Measurements from ENCODE around the gene PSMD1.
"Not testable (repeated sequence)": the region's sequence is repeated elsewhere in the genome, so short reads cannot be mapped to it uniquely, and the experiment has no call there.

PSMD1 gene

DNA sequence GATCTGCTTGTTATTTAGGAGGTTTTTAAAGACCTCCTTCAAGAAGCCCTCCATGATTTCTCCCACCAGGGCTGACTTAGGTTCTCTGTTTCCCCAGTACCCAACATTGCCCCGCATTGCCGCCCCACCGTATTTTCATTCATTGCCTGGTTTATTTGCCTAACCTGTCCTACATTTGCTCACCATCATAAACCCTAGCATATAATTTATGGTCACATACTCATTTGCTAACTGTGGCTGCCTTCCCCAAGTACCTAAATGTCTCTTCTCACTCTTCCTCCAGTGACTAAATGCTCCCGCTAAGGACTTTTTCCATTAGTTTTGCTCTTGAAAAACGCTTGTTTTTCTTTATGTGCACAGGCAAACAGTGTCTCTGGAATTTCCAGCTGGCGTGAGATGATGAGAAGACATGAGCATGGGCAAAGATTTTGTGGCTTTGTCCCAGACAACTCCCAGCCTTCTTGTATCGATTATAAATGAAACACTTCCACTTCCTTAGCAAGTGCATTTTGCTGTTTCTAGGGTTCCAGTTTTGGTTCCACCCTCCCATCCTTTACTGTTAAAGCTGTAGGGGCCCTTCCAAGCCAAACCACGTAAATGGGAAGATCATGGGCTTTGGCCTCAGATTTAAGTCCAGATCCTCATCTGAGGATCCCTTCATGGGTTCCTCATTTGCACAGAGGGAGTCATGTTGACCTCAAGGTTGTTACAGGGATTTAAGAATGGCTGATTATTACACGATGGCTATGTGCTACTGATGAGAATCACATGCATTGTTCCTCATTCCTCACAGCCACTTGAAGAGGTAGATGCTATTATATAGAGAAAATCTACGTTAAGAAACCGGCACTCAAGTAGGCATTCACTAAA is 120.7 kb downstream of the PSMD1 start:
- H3K4me3 Mint-ChIP-seq: no peak overlapping the region
- peaks cover 6% of the 10 kb centered on the region for H3K4me1 Mint-ChIP-seq
- H3K27me3 Mint-ChIP-seq (ENCODE audit: low read depth): no peaks in the 10 kb centered on the region
- H3K27ac Mint-ChIP-seq: no peak overlapping the region
- TF ChIP-seq, protein P1, sequence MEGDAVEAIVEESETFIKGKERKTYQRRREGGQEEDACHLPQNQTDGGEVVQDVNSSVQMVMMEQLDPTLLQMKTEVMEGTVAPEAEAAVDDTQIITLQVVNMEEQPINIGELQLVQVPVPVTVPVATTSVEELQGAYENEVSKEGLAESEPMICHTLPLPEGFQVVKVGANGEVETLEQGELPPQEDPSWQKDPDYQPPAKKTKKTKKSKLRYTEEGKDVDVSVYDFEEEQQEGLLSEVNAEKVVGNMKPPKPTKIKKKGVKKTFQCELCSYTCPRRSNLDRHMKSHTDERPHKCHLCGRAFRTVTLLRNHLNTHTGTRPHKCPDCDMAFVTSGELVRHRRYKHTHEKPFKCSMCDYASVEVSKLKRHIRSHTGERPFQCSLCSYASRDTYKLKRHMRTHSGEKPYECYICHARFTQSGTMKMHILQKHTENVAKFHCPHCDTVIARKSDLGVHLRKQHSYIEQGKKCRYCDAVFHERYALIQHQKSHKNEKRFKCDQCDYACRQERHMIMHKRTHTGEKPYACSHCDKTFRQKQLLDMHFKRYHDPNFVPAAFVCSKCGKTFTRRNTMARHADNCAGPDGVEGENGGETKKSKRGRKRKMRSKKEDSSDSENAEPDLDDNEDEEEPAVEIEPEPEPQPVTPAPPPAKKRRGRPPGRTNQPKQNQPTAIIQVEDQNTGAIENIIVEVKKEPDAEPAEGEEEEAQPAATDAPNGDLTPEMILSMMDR (IDR thresholded peaks at IDR 0.05; ENCODE audit: unreplicated experiment in 3 of 3): no peak
- no peaks in the 10 kb centered on the region for H3K9me3 Mint-ChIP-seq
- peaks cover 44% of the 10 kb centered on the region for H3K36me3 Mint-ChIP-seq (ENCODE audit: low read depth)

DNA sequence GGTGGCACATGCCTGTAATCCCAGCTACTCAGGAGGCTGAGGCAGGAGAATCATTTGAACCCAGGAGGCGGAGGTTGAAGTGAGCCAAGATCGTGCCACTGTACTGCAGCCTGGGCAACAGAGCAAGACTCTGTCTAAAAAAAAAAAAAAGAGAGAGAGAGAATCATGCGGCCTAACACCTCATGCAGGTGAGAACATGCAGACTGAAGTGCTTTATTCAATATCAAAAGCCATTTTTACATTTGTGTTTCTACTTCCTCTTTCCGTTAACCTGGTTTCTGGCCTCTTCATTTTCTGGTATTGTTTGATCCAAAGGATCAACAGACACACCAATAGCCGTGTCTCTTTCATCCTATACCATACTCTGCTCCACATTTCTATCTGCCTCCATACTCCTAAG is 122.1 kb downstream of the PSMD1 start:
- not testable (repeated sequence) for H3K27me3 Mint-ChIP-seq (ENCODE audit: low read depth); H3K27ac Mint-ChIP-seq; H3K4me3 Mint-ChIP-seq; H3K9me3 Mint-ChIP-seq; H3K4me1 Mint-ChIP-seq
- peaks cover 39% of the 10 kb centered on the region for H3K36me3 Mint-ChIP-seq (ENCODE audit: low read depth)

DNA sequence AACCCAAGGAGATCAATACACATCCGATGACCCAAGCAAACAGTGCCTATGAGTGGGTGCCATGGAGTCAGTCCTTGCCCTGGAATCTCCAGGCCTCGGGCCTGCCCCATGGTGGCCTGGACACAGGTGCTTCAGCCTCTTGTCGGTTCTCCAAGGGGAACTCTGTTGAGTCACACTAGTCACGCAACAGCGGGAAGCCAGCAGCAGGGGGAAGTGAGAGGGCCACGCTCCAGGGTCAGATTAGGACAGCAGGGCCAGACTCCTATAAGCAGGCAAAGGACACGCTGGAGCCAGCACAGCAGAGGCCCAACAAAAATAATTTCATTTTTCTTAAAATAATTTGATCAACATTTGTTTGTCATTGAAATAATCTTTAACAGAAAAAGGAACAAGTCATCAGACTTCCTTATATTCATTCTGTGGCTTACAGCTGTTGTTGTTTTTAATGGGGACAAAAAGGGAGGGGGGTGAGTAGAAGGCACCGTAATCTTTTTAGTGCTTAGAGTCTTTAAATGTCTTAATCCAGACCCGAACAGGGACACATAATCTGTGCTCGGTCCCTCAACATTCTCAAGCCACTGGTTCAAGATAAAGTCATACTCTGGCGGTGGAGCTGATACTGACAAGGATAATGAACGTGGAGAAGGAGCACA is 125.3 kb downstream of the PSMD1 start:
- TF ChIP-seq, protein P1 (IDR thresholded peaks at IDR 0.05; ENCODE audit: unreplicated experiment in 3 of 3): no peak
- no peaks in the 10 kb centered on the region for H3K4me1 Mint-ChIP-seq
- no peak overlapping the region for H3K27ac Mint-ChIP-seq
- peaks cover 8% of the 10 kb centered on the region for H3K27me3 Mint-ChIP-seq (ENCODE audit: low read depth)
- peaks cover 10% of the 10 kb centered on the region for H3K36me3 Mint-ChIP-seq (ENCODE audit: low read depth)
- no peaks in the 10 kb centered on the region for H3K9me3 Mint-ChIP-seq
- no peak overlapping the region for H3K4me3 Mint-ChIP-seq

DNA sequence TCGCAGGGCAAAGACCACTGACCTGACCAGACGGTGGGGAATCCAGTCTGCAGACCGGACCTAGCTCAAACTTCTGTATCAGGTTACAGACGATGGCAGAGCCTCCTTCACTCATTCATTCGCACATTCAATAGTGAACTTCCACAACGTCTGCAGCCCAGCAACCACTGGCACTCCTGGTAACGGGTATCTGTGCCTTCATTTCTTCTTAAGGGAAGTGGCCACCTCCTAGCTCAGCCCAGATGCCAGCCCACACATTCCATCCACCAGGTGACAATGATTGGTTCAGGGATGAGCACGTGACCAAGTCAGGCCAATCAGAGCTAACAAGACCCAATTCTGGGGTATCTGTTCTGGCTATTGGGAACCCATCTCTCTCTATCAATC is 125.8 kb downstream of the PSMD1 start:
- peaks cover 3% of the 10 kb centered on the region for H3K4me1 Mint-ChIP-seq
- peaks cover 8% of the 10 kb centered on the region for H3K27me3 Mint-ChIP-seq (ENCODE audit: low read depth)
- no peak overlapping the region for H3K27ac Mint-ChIP-seq
- no peak overlapping the region for H3K4me3 Mint-ChIP-seq
- TF ChIP-seq, protein P1 (IDR thresholded peaks at IDR 0.05; ENCODE audit: unreplicated experiment in 3 of 3): no peak
- H3K9me3 Mint-ChIP-seq: no peaks in the 10 kb centered on the region
- peaks cover 5% of the 10 kb centered on the region for H3K36me3 Mint-ChIP-seq (ENCODE audit: low read depth)

DNA sequence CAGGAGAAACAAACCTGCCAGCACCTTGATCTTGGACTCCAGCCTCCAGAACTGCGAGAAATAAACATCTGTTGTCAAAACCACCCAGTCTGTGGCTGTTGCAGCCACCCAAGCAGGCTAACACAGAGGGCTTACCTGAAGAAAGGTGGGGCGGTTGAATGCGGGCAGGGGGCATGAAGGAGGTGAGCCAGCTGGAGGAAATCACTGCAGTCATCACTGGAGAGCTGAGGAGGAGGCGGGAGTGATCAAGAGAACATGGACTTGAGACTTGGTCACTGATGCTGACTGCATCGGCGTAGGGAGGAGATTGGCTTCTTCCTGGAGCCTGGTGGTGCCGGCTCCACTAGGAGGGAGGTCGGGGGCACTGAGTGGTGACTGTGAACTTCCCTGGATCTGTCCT is 127.2 kb downstream of the PSMD1 start:
- Mint-ChIP-seq H3K4me1 (peaks cover 13% of the 10 kb centered on the region), H3K9me3 (no peaks in the 10 kb centered on the region), H3K36me3 (ENCODE audit: low read depth) (peaks cover 3% of the 10 kb centered on the region), H3K27ac (no peak overlapping the region), H3K27me3 (ENCODE audit: low read depth) (peaks cover 8% of the 10 kb centered on the region), H3K4me3 (no peak overlapping the region)
- TF ChIP-seq, protein P1 (IDR thresholded peaks at IDR 0.05; ENCODE audit: unreplicated experiment in 3 of 3): no peak

DNA sequence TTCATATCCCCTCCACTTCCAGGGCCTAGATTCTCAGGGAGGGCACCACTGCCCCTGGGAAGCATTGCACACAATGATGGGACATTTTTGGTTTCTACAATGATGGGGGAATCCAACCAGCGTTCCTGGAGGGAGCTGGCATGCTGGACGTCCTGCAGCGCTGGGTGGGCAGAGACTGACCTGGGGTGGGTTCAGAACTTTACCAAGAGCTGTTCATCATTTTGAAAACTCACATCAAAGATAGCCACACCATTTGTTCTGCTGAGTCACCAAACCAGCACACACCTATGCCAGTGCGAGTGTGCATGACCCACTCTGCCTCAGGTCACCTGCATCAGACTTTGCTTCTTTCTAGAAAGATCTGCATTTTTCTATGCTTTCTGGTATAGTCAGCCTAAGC is 127.7 kb downstream of the PSMD1 start:
- no peaks in the 10 kb centered on the region for H3K9me3 Mint-ChIP-seq
- no peak overlapping the region for H3K27ac Mint-ChIP-seq
- no peaks in the 10 kb centered on the region for H3K36me3 Mint-ChIP-seq (ENCODE audit: low read depth)
- no peak overlapping the region for H3K4me3 Mint-ChIP-seq
- TF ChIP-seq, protein P1 (IDR thresholded peaks at IDR 0.05; ENCODE audit: unreplicated experiment in 3 of 3): no peak
- peaks cover 8% of the 10 kb centered on the region for H3K27me3 Mint-ChIP-seq (ENCODE audit: low read depth)
- peaks cover 14% of the 10 kb centered on the region for H3K4me1 Mint-ChIP-seq

All from nephron (organoid).